Breast epithelium (tissue), 4 donors: ENCODE data around the gene KCNK3. TPM values are rescaled to one million over a fixed set of nuclear protein-coding genes. Genes with fewer than 3 reads are reported as not detected.

Experiments
- DNase-seq, 2 donors: peaks; one replicate each; pipeline ENCODE4 v3.0.0-alpha.2; 2019; ENCODE audit warnings: low spot score in 2 of 2
- H3K27ac ChIP-seq, 2 donors: fragments of 200-600 bp; sonication (generic) in 1 of 2; one replicate each; pipeline ENCODE4 v1.5.1; 2016 to 2019; ENCODE audit warnings: mild to moderate bottlenecking in 1 of 2
- H3K27me3 ChIP-seq, 2 donors: fragments of 200-600 bp; sonication (generic) in 1 of 2; one replicate each; pipeline versions ENCODE4 v1.5.1 to v1.6.0; 2017 to 2019; ENCODE audit warnings: control low read depth in 1 of 2, mild to moderate bottlenecking in 1 of 2
- H3K36me3 ChIP-seq: fragments of 200-600 bp; one replicate; pipeline ENCODE4 v1.5.1; 2019
- H3K4me1 ChIP-seq, 2 donors: fragments of 200-600 bp; sonication (generic); one replicate each; pipeline ENCODE4 v1.5.1; 2016 to 2019; ENCODE audit warnings: control low read depth in 1 of 2
- H3K4me3 ChIP-seq, 3 donors: fragments of 200-600 bp; sonication (generic); 1 replicate in 2 of 3; 2 replicates in 1 of 3; pipeline ENCODE4 v1.5.1; 2016 to 2019; ENCODE audit warnings: mild to moderate bottlenecking in 3 of 3, moderate library complexity in 2 of 3
- H3K9me3 ChIP-seq, 2 donors: fragments of 200-600 bp; sonication (generic) in 1 of 2; one replicate each; pipeline ENCODE4 v1.5.1; 2016 to 2019; ENCODE audit warnings: control low read depth in 1 of 2
- CTCF ChIP-seq, 3 donors: fragments of 450-650 bp; IDR thresholded peaks; one replicate each; pipeline ENCODE4 v1.5.1; 2016 to 2017; ENCODE audit warnings: antibody characterized with exemption in 3 of 3, mild to moderate bottlenecking in 3 of 3, moderate library complexity in 3 of 3
- POLR2A ChIP-seq: fragments of 450-650 bp; IDR thresholded peaks from one replicate; pipeline ENCODE4 v1.6.1; 2016; ENCODE audit warnings: antibody characterized with exemption, mild to moderate bottlenecking, moderate library complexity
- POLR2AphosphoS5 ChIP-seq, 3 donors: sonication (generic); formaldehyde crosslinking; IDR thresholded peaks; one replicate each; pipeline ENCODE4 v1.6.1; 2017; ENCODE audit warnings: antibody characterized with exemption in 3 of 3
- intact Hi-C: fragments of 100-400 bp; cut with DNase I; formaldehyde crosslinking; loops from one replicate; pipeline ENCODE4 v1.15.1; 2023; ENCODE audit warnings: low total_unique reads
- total RNA-seq, 3 donors: library from RNA; depleted of rRNA; stranded (reverse); fragments of >200 nt; gene quantifications; one replicate each; pipeline ENCODE4 v1.1.0, GENCODE V29; 2016

The KCNK3 gene
- total RNA-seq, 3 donors from 2014 or later = 0.59 to 2.3 (median 1.4) TPM

GRCh38 chr2:26648516-26648915, 44.0 kb upstream of the KCNK3 start:
- DNase-seq = no peak
- intact Hi-C loops = no loop called here

GRCh38 chr2:26649322-26649721, 43.2 kb upstream of the KCNK3 start:
- Histone ChIP-seq H3K9me3 (no peaks in the 10 kb centered on the region), H3K4me3 (no peak overlapping the region), H3K27me3 (no peaks in the 10 kb centered on the region), H3K27ac (no peak overlapping the region), H3K36me3 (no peaks in the 10 kb centered on the region), H3K4me1 (no peaks in the 10 kb centered on the region)
- TF ChIP-seq POLR2A (no peak), CTCF (IDR thresholded peaks at IDR 0.05) (no peak), POLR2AphosphoS5 (IDR thresholded peaks at IDR 0.05) (no peak)
- intact Hi-C loops = no loop called here
- no peak for DNase-seq

More at GRCh38 chr2:26648516-26648915, 44.0 kb upstream of the KCNK3 start:
- H3K4me1 ChIP-seq = no peaks in the 10 kb centered on the region
- H3K27me3 ChIP-seq = no peaks in the 10 kb centered on the region
- H3K36me3 ChIP-seq = no peaks in the 10 kb centered on the region
- no peak for TF ChIP-seq CTCF (IDR thresholded peaks at IDR 0.05)
- no peak overlapping the region for H3K27ac ChIP-seq
- H3K9me3 ChIP-seq = no peaks in the 10 kb centered on the region
- no peak overlapping the region for H3K4me3 ChIP-seq

GRCh38 chr2:26649992-26650712, 42.4 kb upstream of the KCNK3 start:
- peak in 1 of 2 donors; percentile 15 for DNase-seq
- Histone ChIP-seq H3K27ac (peak overlapping the region in 1 of 2 donors; percentile 87), H3K27me3 (no peaks in the 10 kb centered on the region), H3K9me3 (no peaks in the 10 kb centered on the region), H3K4me3 (no peak overlapping the region), H3K4me1 (no peaks in the 10 kb centered on the region), H3K36me3 (no peaks in the 10 kb centered on the region)
- TF ChIP-seq POLR2AphosphoS5 (IDR thresholded peaks at IDR 0.05) = no peak
- no peak for TF ChIP-seq CTCF (IDR thresholded peaks at IDR 0.05)
- no peak for TF ChIP-seq POLR2A
- intact Hi-C loops = no loop called here

GRCh38 chr2:26650713-26651469, 41.6 kb upstream of the KCNK3 start:
- Histone ChIP-seq H3K36me3 (no peaks in the 10 kb centered on the region), H3K4me1 (no peaks in the 10 kb centered on the region), H3K9me3 (no peaks in the 10 kb centered on the region), H3K27ac (peak overlapping the region in 1 of 2 donors; percentile 87), H3K27me3 (no peaks in the 10 kb centered on the region), H3K4me3 (no peak overlapping the region)
- TF ChIP-seq POLR2A = no peak
- no peak for TF ChIP-seq POLR2AphosphoS5 (IDR thresholded peaks at IDR 0.05)
- no peak for TF ChIP-seq CTCF (IDR thresholded peaks at IDR 0.05)
- intact Hi-C loops = no loop called here
- DNase-seq = peak in 1 of 2 donors; percentile 20

GRCh38 chr2:26651470-26651771, 41.1 kb upstream of the KCNK3 start:
- intact Hi-C loops = no loop called here
- Histone ChIP-seq H3K9me3 (no peaks in the 10 kb centered on the region), H3K27ac (peak overlapping the region; percentile 26 to 87), H3K27me3 (no peaks in the 10 kb centered on the region), H3K4me1 (no peaks in the 10 kb centered on the region), H3K4me3 (peak overlapping the region in 1 of 3 donors; percentile 22), H3K36me3 (no peaks in the 10 kb centered on the region)
- DNase-seq = no peak
- no peak for TF ChIP-seq POLR2AphosphoS5 (IDR thresholded peaks at IDR 0.05)
- no peak for TF ChIP-seq POLR2A
- no peak for TF ChIP-seq CTCF (IDR thresholded peaks at IDR 0.05)
